ENCODE data around the gene IRF2BP2. TPM values are rescaled to one million over a fixed set of nuclear protein-coding genes. Genes with fewer than 3 reads are reported as not detected.

Gene IRF2BP2
- total RNA-seq, 1 donor from 2014 or later: 80.3 TPM

DNA sequence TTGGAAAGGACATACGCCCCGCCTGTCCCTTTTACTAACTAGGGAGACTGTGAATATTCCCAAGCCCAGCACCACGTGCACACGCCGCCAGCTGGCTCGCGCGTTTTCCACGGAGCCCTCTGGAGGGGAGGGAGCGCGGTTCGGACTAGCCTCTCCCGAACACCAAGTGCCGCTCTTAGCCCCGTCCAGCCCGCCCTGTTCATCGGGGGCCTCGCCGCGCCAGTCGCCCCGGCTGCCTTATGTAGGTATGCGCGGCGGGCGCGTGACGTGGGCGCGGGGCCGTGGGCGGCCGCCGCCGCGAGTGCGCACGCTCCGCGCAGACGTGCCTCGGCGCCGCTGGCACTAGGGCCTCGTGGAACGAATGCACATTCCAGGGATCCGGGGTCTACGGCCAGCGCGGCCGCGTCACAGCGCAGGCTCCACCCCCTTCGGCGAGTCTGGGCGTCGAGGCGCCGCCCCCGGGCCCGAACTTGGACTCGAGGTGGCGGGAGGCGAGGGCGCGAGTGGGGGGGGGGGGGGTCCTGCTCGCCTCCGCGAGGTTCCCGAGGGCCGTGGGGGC is 767 bp upstream of the IRF2BP2 start:
- Histone ChIP-seq H3K4me3 (ENCODE audit: low read depth, low read length) (peak overlapping the region; percentile 56), H3K27me3 (ENCODE audit: control insufficient read depth, insufficient read depth, low read length) (no peaks in the 10 kb centered on the region), H3K36me3 (ENCODE audit: control insufficient read depth, insufficient read depth, low read length) (peaks cover 11% of the 10 kb centered on the region)
- TF ChIP-seq, protein P1, sequence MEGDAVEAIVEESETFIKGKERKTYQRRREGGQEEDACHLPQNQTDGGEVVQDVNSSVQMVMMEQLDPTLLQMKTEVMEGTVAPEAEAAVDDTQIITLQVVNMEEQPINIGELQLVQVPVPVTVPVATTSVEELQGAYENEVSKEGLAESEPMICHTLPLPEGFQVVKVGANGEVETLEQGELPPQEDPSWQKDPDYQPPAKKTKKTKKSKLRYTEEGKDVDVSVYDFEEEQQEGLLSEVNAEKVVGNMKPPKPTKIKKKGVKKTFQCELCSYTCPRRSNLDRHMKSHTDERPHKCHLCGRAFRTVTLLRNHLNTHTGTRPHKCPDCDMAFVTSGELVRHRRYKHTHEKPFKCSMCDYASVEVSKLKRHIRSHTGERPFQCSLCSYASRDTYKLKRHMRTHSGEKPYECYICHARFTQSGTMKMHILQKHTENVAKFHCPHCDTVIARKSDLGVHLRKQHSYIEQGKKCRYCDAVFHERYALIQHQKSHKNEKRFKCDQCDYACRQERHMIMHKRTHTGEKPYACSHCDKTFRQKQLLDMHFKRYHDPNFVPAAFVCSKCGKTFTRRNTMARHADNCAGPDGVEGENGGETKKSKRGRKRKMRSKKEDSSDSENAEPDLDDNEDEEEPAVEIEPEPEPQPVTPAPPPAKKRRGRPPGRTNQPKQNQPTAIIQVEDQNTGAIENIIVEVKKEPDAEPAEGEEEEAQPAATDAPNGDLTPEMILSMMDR (IDR thresholded peaks at IDR 0.05; ENCODE audit: insufficient read depth, low read length, severe bottlenecking): no peak
- DNase-seq (ENCODE audit: low read depth): peak; percentile 84
- no peak for FAIRE-seq

DNA sequence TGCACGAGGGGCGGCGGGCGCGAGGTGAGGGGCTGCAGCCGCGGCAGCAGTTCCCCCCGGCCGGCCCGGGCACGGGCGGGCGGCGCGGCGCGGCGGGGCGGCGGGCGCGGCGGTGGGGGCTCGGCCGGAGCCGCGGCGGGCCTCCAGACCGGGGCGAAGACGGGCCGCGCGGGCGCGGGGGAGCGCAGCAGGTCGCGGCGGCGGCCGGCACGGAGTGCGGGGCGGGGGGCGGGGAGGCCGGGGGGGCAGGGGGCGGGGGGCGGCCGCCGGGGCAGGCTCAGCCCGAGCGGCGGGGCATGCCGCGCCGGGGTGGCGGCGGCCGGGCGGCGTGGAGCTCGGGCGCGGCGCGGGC is 311 bp downstream of the IRF2BP2 start:
- Histone ChIP-seq H3K4me3 (ENCODE audit: low read depth, low read length) (peak overlapping the region; percentile 71), H3K36me3 (ENCODE audit: control insufficient read depth, insufficient read depth, low read length) (peaks cover 11% of the 10 kb centered on the region), H3K27me3 (ENCODE audit: control insufficient read depth, insufficient read depth, low read length) (no peaks in the 10 kb centered on the region)
- TF ChIP-seq, protein P1 (IDR thresholded peaks at IDR 0.05; ENCODE audit: insufficient read depth, low read length, severe bottlenecking): no peak
- no peak for DNase-seq (ENCODE audit: low read depth)
- no peak for FAIRE-seq

DNA sequence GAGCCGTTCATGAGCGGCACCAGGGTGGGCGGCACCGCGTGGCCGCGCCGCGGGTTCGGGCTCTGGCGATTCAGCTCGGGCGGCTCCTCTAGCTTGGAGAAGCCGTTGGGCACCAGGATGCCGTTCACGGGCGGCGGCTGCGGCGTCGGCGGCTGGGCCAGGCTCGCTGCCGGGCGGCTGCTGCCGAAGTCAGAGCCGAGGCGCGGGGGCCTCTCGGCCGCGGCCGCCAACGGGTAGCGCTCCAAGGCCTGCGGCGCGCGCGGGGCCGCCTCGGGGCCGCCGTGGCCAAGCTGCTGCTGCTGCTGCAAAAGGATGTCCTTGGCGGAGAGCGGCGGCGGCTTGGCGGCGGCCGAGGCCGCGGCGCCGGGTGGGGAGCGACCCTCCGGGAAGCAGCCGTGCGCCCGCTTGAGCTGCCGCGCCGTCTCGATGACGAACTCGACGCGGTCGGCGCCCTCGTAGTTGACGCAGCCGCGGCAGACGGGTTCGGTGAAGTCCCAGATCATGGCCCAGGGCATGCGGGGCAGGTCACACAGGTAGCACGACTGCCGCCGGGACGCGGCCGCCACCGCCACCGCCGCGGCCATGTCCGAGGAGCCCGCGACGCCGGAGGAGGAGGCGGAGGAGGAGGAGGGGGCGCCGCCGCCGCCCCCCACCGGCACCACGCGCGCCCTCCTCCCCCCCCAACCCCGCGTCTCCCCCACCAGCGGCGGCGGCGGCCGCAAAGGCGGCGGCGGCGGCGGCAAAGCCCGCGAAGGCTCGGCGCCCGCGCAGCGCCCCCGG is 877 bp downstream of the IRF2BP2 start:
- FAIRE-seq (no peak), DNase-seq (ENCODE audit: low read depth) (no peak)
- TF ChIP-seq, protein P1 (IDR thresholded peaks at IDR 0.05; ENCODE audit: insufficient read depth, low read length, severe bottlenecking): no peak
- peaks cover 11% of the 10 kb centered on the region for H3K36me3 ChIP-seq (ENCODE audit: control insufficient read depth, insufficient read depth, low read length)
- H3K27me3 ChIP-seq (ENCODE audit: control insufficient read depth, insufficient read depth, low read length): no peaks in the 10 kb centered on the region
- H3K4me3 ChIP-seq (ENCODE audit: low read depth, low read length): peak overlapping the region; percentile 71

DNA sequence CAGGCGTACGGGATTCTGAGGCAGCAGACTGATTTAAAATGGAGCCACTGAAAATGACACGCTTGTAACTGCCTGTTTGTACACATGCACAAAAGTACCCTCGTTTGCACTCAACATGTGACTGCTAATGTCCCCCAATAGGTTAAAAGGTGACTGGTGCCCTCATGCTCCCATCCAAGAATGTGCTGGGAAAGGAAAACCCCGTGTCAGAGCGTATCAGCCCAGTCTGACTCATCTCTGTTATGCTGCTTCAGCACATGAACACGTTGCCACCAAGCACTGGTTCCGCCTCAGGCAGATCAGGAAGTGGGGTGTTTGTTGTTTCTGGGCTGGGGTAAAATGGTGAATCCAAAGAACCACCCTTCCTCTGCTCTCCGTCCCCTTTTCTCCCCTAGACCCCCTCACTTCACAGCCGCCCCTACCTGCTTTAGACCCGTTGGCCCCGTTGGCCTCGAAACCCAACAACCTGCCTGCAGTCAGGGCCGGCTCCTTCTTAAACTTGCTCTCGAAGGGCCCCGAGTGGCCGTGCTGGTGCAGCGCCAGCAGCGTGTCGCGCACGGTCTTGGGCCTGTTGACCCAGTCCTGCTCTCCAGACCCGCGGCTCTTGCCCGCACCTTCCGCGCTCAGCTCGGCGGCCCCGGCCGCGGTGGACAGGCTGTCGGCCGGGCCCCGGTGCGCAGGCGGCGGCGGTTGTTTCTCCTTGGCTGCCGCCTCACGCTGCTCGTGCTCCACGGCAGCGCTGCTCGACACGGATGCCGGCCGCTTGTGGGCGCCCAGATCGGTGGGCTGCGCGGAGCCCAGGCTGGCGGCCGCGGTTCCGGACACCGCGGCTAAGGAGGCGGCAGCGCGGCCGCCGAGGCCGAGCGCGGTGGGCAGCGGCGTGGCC is 1.7 kb downstream of the IRF2BP2 start:
- peak; percentile 92 for DNase-seq (ENCODE audit: low read depth)

DNA sequence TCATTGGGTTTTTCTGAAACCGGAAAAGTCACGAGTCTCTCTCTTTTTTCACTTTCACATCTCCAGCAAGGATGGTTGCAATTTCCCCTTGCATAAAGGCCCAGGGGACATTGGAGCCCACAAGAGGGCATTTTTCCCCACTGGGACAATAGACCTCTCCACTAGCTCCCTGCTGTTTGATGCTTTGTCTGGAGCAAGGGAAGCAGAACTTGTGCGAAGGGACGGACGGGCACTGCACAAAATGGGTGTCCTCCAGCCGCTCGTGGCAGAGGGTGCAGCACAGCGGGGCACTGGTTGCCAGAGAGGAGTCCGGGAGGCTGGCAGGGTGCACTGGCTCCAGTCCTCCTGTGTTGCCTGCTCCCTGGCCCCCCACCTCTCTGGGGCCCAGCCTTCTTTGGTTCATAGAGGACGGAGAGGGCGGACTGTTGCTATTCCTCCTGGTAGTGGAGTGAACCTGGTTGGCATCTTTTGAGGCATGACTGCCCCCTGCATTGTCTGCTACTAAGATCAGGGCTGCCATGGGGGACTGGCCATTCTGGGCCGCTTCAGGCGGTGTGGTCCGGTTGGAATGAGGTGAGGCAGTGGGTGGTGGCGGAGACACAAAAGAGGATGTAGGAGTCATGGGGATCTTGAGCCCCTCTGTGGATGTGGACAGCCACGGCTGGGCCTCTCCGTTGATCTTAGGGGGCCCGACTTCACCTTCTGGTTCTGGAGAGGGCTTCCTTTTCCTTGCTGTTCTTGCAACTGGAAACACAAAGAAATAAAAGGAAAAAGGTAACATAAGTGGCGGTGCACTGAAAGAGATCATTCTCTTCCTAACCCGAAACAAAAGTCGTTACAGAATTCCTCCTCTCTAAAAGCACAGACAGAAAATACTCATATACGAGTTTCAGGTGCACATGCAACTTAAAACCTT is 2.6 kb downstream of the IRF2BP2 start:
- DNase-seq (ENCODE audit: low read depth): no peak
- FAIRE-seq: no peak
- TF ChIP-seq, protein P1 (IDR thresholded peaks at IDR 0.05; ENCODE audit: insufficient read depth, low read length, severe bottlenecking): peak; percentile 10
- Histone ChIP-seq H3K27me3 (ENCODE audit: control insufficient read depth, insufficient read depth, low read length) (no peaks in the 10 kb centered on the region), H3K36me3 (ENCODE audit: control insufficient read depth, insufficient read depth, low read length) (peaks cover 11% of the 10 kb centered on the region), H3K4me3 (ENCODE audit: low read depth, low read length) (peak overlapping the region; percentile 71)

More for the DNA sequence above, 1.7 kb downstream of the IRF2BP2 start:
- FAIRE-seq: peak; percentile 32
- Histone ChIP-seq H3K27me3 (ENCODE audit: control insufficient read depth, insufficient read depth, low read length) (no peaks in the 10 kb centered on the region), H3K36me3 (ENCODE audit: control insufficient read depth, insufficient read depth, low read length) (peaks cover 11% of the 10 kb centered on the region), H3K4me3 (ENCODE audit: low read depth, low read length) (peak overlapping the region; percentile 71)
- TF ChIP-seq, protein P1 (IDR thresholded peaks at IDR 0.05; ENCODE audit: insufficient read depth, low read length, severe bottlenecking): no peak

Data from bronchial epithelial cell (primary cell).